ENCODE results near the gene STON2.

Gene STON2

GRCh38 chr14:81311141-81311540 is 89.0 kb downstream of the STON2 start:
- H3K9me3 Mint-ChIP-seq: no peaks in the 10 kb centered on the region

GRCh38 chr14:81310606-81311005 is 89.5 kb downstream of the STON2 start:
- H3K27ac Mint-ChIP-seq: no peak overlapping the region
- no peak for TF ChIP-seq CTCF (IDR thresholded peaks at IDR 0.05)
- H3K4me1 Mint-ChIP-seq: peaks cover 38% of the 10 kb centered on the region
- peaks cover 10% of the 10 kb centered on the region for H3K27me3 Mint-ChIP-seq (ENCODE audit: low read depth, poor library complexity)
- H3K36me3 Mint-ChIP-seq (ENCODE audit: low read depth): no peaks in the 10 kb centered on the region
- H3K9me3 Mint-ChIP-seq: no peaks in the 10 kb centered on the region
- no peak for DNase-seq
- no peak overlapping the region for H3K4me3 Mint-ChIP-seq

More at GRCh38 chr14:81311141-81311540, 89.0 kb downstream of the STON2 start:
- no peak overlapping the region for H3K4me3 Mint-ChIP-seq
- no peaks in the 10 kb centered on the region for H3K36me3 Mint-ChIP-seq (ENCODE audit: low read depth)
- no peak for DNase-seq
- peaks cover 10% of the 10 kb centered on the region for H3K27me3 Mint-ChIP-seq (ENCODE audit: low read depth, poor library complexity)
- no peak overlapping the region for H3K27ac Mint-ChIP-seq
- no peak for TF ChIP-seq CTCF (IDR thresholded peaks at IDR 0.05)
- peaks cover 43% of the 10 kb centered on the region for H3K4me1 Mint-ChIP-seq

GRCh38 chr14:81309511-81309910 is 90.6 kb downstream of the STON2 start:
- TF ChIP-seq CTCF (IDR thresholded peaks at IDR 0.05): no peak
- DNase-seq: no peak
- Mint-ChIP-seq H3K36me3 (ENCODE audit: low read depth) (no peaks in the 10 kb centered on the region), H3K27me3 (ENCODE audit: low read depth, poor library complexity) (peaks cover 10% of the 10 kb centered on the region), H3K27ac (no peak overlapping the region), H3K4me3 (no peak overlapping the region), H3K4me1 (peaks cover 27% of the 10 kb centered on the region), H3K9me3 (no peaks in the 10 kb centered on the region)

- Mint-ChIP-seq H3K27me3 (ENCODE audit: low read depth, poor library complexity) (peaks cover 1% of the 10 kb centered on the region), H3K9me3 (no peaks in the 10 kb centered on the region), H3K27ac (no peak overlapping the region), H3K4me3 (no peak overlapping the region), H3K4me1 (peaks cover 14% of the 10 kb centered on the region), H3K36me3 (ENCODE audit: low read depth) (no peaks in the 10 kb centered on the region)
- TF ChIP-seq CTCF (IDR thresholded peaks at IDR 0.05): no peak
- DNase-seq: no peak
Observed at GRCh38 chr14:81305743-81306142, 94.4 kb downstream of the STON2 start.

- H3K4me1 Mint-ChIP-seq: peaks cover 12% of the 10 kb centered on the region
- H3K9me3 Mint-ChIP-seq: no peaks in the 10 kb centered on the region
- H3K4me3 Mint-ChIP-seq: no peak overlapping the region
- H3K27ac Mint-ChIP-seq: no peak overlapping the region
- TF ChIP-seq CTCF (IDR thresholded peaks at IDR 0.05): no peak
- H3K27me3 Mint-ChIP-seq (ENCODE audit: low read depth, poor library complexity): no peaks in the 10 kb centered on the region
- no peak for DNase-seq
- no peaks in the 10 kb centered on the region for H3K36me3 Mint-ChIP-seq (ENCODE audit: low read depth)
Observed at GRCh38 chr14:81305065-81305464, 95.1 kb downstream of the STON2 start.

GRCh38 chr14:81303258-81303935 is 96.7 kb downstream of the STON2 start:
- Mint-ChIP-seq H3K36me3 (ENCODE audit: low read depth) (no peaks in the 10 kb centered on the region), H3K27ac (no peak overlapping the region), H3K27me3 (ENCODE audit: low read depth, poor library complexity) (no peaks in the 10 kb centered on the region), H3K4me3 (no peak overlapping the region), H3K4me1 (peaks cover 12% of the 10 kb centered on the region), H3K9me3 (no peaks in the 10 kb centered on the region)
- DNase-seq: no peak
- no peak for TF ChIP-seq CTCF (IDR thresholded peaks at IDR 0.05)
